ENCODE data around the gene USP47. TPM values are rescaled to one million over a fixed set of nuclear protein-coding genes. Genes with fewer than 3 reads are reported as not detected.

Gene USP47
- polyA plus RNA-seq, 4 donors: 14.6 to 56.6 (median 20.5) TPM

Other genes starting within 250 kb of the USP47 start
- 10 to 100 TPM in 1 of 4 donors, 1 to 10 TPM in 2, under 1 TPM in 1; 0.45 to 18.9 (median 1.5) TPM for gene GALNT18, start 220.0 kb upstream of the USP47 start, polyA plus RNA-seq
- 10 to 100 TPM in 1 of 4 donors, 1 to 10 TPM in 3; 4.2 to 29.1 (median 6.9) TPM for gene DKK3, start 166.7 kb downstream of the USP47 start, polyA plus RNA-seq

Data from small intestine (tissue), 4 donors.